ENCODE measurements around the gene ARMC9. TPM values are rescaled to one million over a fixed set of nuclear protein-coding genes. Genes with fewer than 3 reads are reported as not detected.

The ARMC9 gene
- total and polyA plus RNA-seq, 2 of the 13 experiments (the other 11 are each of a cell fraction or from before 2014, with no cell fraction given): 9.1 to 12.8 TPM

DNA sequence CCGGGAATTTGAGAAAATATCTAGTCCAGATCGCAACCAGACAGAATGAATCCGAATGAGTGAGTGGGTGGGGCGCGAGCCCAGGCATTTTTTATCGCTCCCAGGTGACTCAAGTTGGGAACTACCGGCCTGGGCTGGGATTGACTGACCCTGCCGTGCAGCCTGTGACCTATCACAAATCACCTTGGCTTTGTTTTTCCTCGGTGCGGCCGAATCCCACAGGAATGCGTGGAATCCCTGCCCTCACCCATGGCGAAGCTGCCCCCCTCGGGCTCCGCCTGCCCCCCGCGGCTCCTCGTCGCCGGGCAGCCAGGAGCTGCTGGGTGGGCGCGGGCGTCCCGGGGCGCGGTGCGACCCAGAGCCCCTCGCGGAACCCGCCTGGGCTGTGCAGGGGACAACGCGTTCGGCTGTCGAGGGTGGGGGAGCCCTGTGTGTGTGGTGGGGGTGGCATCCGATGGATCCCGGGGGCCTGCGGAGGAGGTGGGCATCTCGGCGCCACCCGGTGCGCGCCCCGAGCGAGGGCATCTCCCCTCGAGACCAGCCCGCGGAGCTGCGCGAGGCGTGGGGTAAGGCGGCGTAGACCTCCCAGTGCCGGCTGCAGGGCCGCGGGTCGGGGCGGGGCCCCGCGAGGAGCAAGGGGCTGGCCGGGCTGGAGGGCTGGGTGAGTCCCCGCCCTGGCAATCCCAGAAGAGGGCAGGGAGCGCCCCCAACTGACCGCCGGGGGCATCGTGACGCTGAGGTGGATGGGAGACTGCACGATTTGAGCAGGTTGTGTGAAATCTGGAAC, 213.6 kb downstream of the ARMC9 start (continued):
- no peak for TF ChIP-seq REXO4 (CRISPR knock-in tag; IDR thresholded peaks at IDR 0.05; ENCODE audit: borderline replicate concordance)
- no peak for TF ChIP-seq HMG20A (CRISPR knock-in tag; IDR thresholded peaks at IDR 0.05; ENCODE audit: borderline replicate concordance)
- no peak for TF ChIP-seq ASH2L (IDR thresholded peaks at IDR 0.05; ENCODE audit: insufficient read length, low read depth, low read length)
- TF ChIP-seq, protein P1, sequence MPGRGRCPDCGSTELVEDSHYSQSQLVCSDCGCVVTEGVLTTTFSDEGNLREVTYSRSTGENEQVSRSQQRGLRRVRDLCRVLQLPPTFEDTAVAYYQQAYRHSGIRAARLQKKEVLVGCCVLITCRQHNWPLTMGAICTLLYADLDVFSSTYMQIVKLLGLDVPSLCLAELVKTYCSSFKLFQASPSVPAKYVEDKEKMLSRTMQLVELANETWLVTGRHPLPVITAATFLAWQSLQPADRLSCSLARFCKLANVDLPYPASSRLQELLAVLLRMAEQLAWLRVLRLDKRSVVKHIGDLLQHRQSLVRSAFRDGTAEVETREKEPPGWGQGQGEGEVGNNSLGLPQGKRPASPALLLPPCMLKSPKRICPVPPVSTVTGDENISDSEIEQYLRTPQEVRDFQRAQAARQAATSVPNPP (CRISPR knock-in tag; IDR thresholded peaks at IDR 0.05): no peak; the same call in 1 of the 2 replicates
- TF ChIP-seq ZFX (CRISPR knock-in tag; IDR thresholded peaks at IDR 0.05; ENCODE audit: low read depth): no peak; the same call in 1 of the 2 replicates
- no peak for TF ChIP-seq KAT7 (CRISPR knock-in tag; IDR thresholded peaks at IDR 0.05; ENCODE audit: borderline replicate concordance)
- TF ChIP-seq MEF2D (CRISPR knock-in tag; IDR thresholded peaks at IDR 0.05): no peak
- TF ChIP-seq SIX1 (CRISPR knock-in tag; IDR thresholded peaks at IDR 0.05; ENCODE audit: borderline replicate concordance): no peak
- TF ChIP-seq, protein P2, sequence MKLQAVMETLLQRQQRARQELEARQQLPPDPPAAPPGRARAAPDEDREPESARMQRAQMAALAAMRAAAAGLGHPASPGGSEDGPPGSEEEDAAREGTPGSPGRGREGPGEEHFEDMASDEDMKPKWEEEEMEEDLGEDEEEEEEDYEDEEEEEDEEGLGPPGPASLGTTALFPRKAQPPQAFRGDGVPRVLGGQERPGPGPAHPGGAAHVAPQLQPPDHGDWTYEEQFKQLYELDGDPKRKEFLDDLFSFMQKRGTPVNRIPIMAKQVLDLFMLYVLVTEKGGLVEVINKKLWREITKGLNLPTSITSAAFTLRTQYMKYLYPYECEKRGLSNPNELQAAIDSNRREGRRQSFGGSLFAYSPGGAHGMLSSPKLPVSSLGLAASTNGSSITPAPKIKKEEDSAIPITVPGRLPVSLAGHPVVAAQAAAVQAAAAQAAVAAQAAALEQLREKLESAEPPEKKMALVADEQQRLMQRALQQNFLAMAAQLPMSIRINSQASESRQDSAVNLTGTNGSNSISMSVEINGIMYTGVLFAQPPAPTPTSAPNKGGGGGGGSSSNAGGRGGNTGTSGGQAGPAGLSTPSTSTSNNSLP (IDR thresholded peaks at IDR 0.05; ENCODE audit: low read depth, low read length): no peak; the same call in 1 of the 2 replicates
- no peak; the same call in 1 of the 2 replicates for TF ChIP-seq THAP11 (CRISPR knock-in tag; IDR thresholded peaks at IDR 0.05)
- TF ChIP-seq ZNF143 (CRISPR knock-in tag; IDR thresholded peaks at IDR 0.05): peak; percentile 70
- TF ChIP-seq, protein P3, sequence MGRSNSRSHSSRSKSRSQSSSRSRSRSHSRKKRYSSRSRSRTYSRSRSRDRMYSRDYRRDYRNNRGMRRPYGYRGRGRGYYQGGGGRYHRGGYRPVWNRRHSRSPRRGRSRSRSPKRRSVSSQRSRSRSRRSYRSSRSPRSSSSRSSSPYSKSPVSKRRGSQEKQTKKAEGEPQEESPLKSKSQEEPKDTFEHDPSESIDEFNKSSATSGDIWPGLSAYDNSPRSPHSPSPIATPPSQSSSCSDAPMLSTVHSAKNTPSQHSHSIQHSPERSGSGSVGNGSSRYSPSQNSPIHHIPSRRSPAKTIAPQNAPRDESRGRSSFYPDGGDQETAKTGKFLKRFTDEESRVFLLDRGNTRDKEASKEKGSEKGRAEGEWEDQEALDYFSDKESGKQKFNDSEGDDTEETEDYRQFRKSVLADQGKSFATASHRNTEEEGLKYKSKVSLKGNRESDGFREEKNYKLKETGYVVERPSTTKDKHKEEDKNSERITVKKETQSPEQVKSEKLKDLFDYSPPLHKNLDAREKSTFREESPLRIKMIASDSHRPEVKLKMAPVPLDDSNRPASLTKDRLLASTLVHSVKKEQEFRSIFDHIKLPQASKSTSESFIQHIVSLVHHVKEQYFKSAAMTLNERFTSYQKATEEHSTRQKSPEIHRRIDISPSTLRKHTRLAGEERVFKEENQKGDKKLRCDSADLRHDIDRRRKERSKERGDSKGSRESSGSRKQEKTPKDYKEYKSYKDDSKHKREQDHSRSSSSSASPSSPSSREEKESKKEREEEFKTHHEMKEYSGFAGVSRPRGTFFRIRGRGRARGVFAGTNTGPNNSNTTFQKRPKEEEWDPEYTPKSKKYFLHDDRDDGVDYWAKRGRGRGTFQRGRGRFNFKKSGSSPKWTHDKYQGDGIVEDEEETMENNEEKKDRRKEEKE (IDR thresholded peaks at IDR 0.05): no peak
- no peak for TF ChIP-seq ZNF367 (CRISPR knock-in tag; IDR thresholded peaks at IDR 0.05; ENCODE audit: borderline replicate concordance)
- 0 out of 2 replicates have a peak, but pooled peaks have one; percentile 4 for TF ChIP-seq ZNF333 (CRISPR knock-in tag; IDR thresholded peaks at IDR 0.05; ENCODE audit: borderline replicate concordance)
- TF ChIP-seq, protein P4, sequence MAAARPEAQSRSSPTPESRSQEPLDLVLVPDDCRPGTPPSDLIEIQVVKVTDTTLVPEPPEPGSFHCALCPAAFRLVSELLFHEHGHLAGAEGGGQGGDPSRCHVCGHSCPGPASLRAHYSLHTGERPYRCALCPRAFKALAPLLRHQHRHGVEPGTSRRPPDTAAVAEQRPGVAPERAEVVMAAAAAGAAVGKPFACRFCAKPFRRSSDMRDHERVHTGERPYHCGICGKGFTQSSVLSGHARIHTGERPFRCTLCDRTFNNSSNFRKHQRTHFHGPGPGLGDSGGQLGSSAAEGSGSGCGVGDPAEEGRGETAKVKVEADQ (CRISPR knock-in tag; IDR thresholded peaks at IDR 0.05; ENCODE audit: borderline replicate concordance): peak; percentile 29; the same call in 1 of the 2 replicates
- TF ChIP-seq RFXAP (CRISPR knock-in tag; IDR thresholded peaks at IDR 0.05; ENCODE audit: borderline replicate concordance): no peak
- TF ChIP-seq, protein P5, sequence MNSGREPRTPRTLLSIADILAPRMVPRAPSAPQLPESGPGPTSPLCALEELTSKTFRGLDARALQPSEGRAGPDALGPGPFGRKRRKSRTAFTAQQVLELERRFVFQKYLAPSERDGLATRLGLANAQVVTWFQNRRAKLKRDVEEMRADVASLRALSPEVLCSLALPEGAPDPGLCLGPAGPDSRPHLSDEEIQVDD (CRISPR knock-in tag; IDR thresholded peaks at IDR 0.05; ENCODE audit: borderline replicate concordance): 0 out of 2 replicates have a peak, but pooled peaks have one; percentile 73
- no peak for TF ChIP-seq SATB2 (CRISPR knock-in tag; IDR thresholded peaks at IDR 0.05)
- TF ChIP-seq ZNF772 (CRISPR knock-in tag; IDR thresholded peaks at IDR 0.05): 0 out of 2 replicates have a peak, but pooled peaks have one; percentile 39
- TF ChIP-seq, protein P6, sequence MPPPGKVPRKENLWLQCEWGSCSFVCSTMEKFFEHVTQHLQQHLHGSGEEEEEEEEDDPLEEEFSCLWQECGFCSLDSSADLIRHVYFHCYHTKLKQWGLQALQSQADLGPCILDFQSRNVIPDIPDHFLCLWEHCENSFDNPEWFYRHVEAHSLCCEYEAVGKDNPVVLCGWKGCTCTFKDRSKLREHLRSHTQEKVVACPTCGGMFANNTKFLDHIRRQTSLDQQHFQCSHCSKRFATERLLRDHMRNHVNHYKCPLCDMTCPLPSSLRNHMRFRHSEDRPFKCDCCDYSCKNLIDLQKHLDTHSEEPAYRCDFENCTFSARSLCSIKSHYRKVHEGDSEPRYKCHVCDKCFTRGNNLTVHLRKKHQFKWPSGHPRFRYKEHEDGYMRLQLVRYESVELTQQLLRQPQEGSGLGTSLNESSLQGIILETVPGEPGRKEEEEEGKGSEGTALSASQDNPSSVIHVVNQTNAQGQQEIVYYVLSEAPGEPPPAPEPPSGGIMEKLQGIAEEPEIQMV (CRISPR knock-in tag; IDR thresholded peaks at IDR 0.05; ENCODE audit: low read depth): peak; percentile 45; the same call in 1 of the 2 replicates

All from HepG2 (cell line).